ENCODE data around the gene DNASE2B.

- TF ChIP-seq CTCF (IDR thresholded peaks at IDR 0.05; ENCODE audit: low read length) (no peak), EZH2 (IDR thresholded peaks at IDR 0.05; ENCODE audit: borderline replicate concordance, low read length) (no peak)
Observed at GRCh38 chr1:84366786-84367185, 31.5 kb upstream of the DNASE2B start.

Data from OCI-LY1 (cell line).